Transverse colon (tissue), 4 donors: ENCODE results near the gene TAF6L. TPM values are rescaled to one million over a fixed set of nuclear protein-coding genes. Genes with fewer than 3 reads are reported as not detected.

Experiments used
- small RNA-seq, 4 donors: library from RNA; depleted of rRNA; stranded (forward); fragments of <200 nt; gene quantifications; one replicate each; pipeline ENCODE3, GENCODE V24; 2016
- total RNA-seq, 4 donors: library from RNA; depleted of rRNA; stranded (reverse); fragments of >200 nt; gene quantifications; one replicate each; pipeline ENCODE4 v1.1.0, GENCODE V29; 2016

The TAF6L gene
- total RNA-seq, 4 donors from 2014 or later, result 18.9 to 234 (median 22.8) TPM

Small RNAs within 50 kb of the gene (small RNA-seq; reads per million reads assigned to genes)
- gene MIR6514 (0.12 to 0.42 (median 0.23) reads per million in 4 donors), gene RNU6-118P (0 reads per million in 4 donors)

Other genes starting within 250 kb of the TAF6L start
- gene AHNAK, start 224.6 kb upstream of the TAF6L start, total RNA-seq, result 1,000 to 10,000 TPM in 1 of 4 donors, 100 to 1,000 TPM in 3; 561 to 1,032 (median 742) TPM
- gene EEF1G, start 197.5 kb upstream of the TAF6L start, total RNA-seq, result 1,000 to 10,000 TPM in 3 of 4 donors, 100 to 1,000 TPM in 1; 337 to 1,276 (median 1,207) TPM
- 10 to 100 TPM in 2 of 4 donors, 1 to 10 TPM in 2; 6.0 to 12.4 (median 9.8) TPM for gene TUT1, start 179.9 kb upstream of the TAF6L start, total RNA-seq
- gene MTA2, start 169.5 kb upstream of the TAF6L start, total RNA-seq, result 10 to 100 TPM; 42.0 to 80.1 (median 62.1) TPM
- gene EML3, start 158.6 kb upstream of the TAF6L start, total RNA-seq, result 10 to 100 TPM; 35.0 to 61.1 (median 44.9) TPM
- 1 to 10 TPM in 2 of 4 donors, not detected in 2; 5.3 to 5.6 TPM for gene ROM1, start 158.1 kb upstream of the TAF6L start, total RNA-seq
- 10 to 100 TPM; 28.0 to 47.4 (median 40.8) TPM for gene B3GAT3, start 149.4 kb upstream of the TAF6L start, total RNA-seq
- gene GANAB, start 124.8 kb upstream of the TAF6L start, total RNA-seq, result 100 to 1,000 TPM in 3 of 4 donors, 10 to 100 TPM in 1; 60.2 to 129 (median 120) TPM
- 10 to 100 TPM; 10.3 to 37.0 (median 18.4) TPM for gene INTS5, start 118.1 kb upstream of the TAF6L start, total RNA-seq
- gene C11orf98, start 106.2 kb upstream of the TAF6L start, total RNA-seq, result 10 to 100 TPM; 12.5 to 53.7 (median 37.7) TPM
- gene CSKMT, start 106.1 kb upstream of the TAF6L start, total RNA-seq, result 10 to 100 TPM in 1 of 4 donors, 1 to 10 TPM in 1, not detected in 2; 6.0 to 17.0 TPM
- gene UQCC3, start 99.7 kb upstream of the TAF6L start, total RNA-seq, result 10 to 100 TPM in 3 of 4 donors, 1 to 10 TPM in 1; 6.4 to 26.2 (median 15.3) TPM
- gene LBHD1, start 99.1 kb upstream of the TAF6L start, total RNA-seq, result 10 to 100 TPM in 2 of 4 donors, 1 to 10 TPM in 2; 7.5 to 16.1 (median 10.1) TPM
- gene UBXN1, start 92.3 kb upstream of the TAF6L start, total RNA-seq, result 100 to 1,000 TPM; 129 to 219 (median 142) TPM
- gene LRRN4CL, start 81.9 kb upstream of the TAF6L start, total RNA-seq, result 10 to 100 TPM in 1 of 4 donors, 1 to 10 TPM in 3; 8.2 to 24.7 (median 9.0) TPM
- gene BSCL2, start 64.0 kb upstream of the TAF6L start, total RNA-seq, result 100 to 1,000 TPM in 1 of 4 donors, 10 to 100 TPM in 3; 61.7 to 155 (median 75.7) TPM
- under 1 TPM in 1 of 4 donors, not detected in 3; 0.64 TPM for gene GNG3, start 63.7 kb upstream of the TAF6L start, total RNA-seq
- 100 to 1,000 TPM in 1 of 4 donors, 10 to 100 TPM in 3; 21.8 to 116 (median 59.6) TPM for gene HNRNPUL2, start 43.9 kb upstream of the TAF6L start, total RNA-seq
- gene TTC9C, start 42.9 kb upstream of the TAF6L start, total RNA-seq, result 10 to 100 TPM in 3 of 4 donors, 1 to 10 TPM in 1; 6.7 to 27.0 (median 17.0) TPM
- 10 to 100 TPM in 3 of 4 donors, 1 to 10 TPM in 1; 8.4 to 20.9 (median 14.0) TPM for gene ZBTB3, start 17.2 kb upstream of the TAF6L start, total RNA-seq
- 10 to 100 TPM in 2 of 4 donors, 1 to 10 TPM in 2; 1.2 to 28.5 (median 14.1) TPM for gene POLR2G, start 9.8 kb upstream of the TAF6L start, total RNA-seq
- gene TMEM179B, start 16.0 kb downstream of the TAF6L start, total RNA-seq, result 100 to 1,000 TPM in 2 of 4 donors, 10 to 100 TPM in 2; 65.9 to 112 (median 89.8) TPM
- 10 to 100 TPM; 10.1 to 42.1 (median 29.6) TPM for gene TMEM223, start 20.6 kb downstream of the TAF6L start, total RNA-seq
- gene NXF1, start 34.0 kb downstream of the TAF6L start, total RNA-seq, result 100 to 1,000 TPM in 1 of 4 donors, 10 to 100 TPM in 3; 38.2 to 134 (median 60.0) TPM
- gene STX5, start 60.7 kb downstream of the TAF6L start, total RNA-seq, result 10 to 100 TPM; 15.3 to 62.5 (median 30.2) TPM
- gene TEX54, start 61.4 kb downstream of the TAF6L start, total RNA-seq, result not detected
- gene WDR74, start 68.2 kb downstream of the TAF6L start, total RNA-seq, result 10 to 100 TPM; 25.3 to 37.8 (median 27.6) TPM
- 100 to 1,000 TPM in 3 of 4 donors, 10 to 100 TPM in 1; 32.4 to 163 (median 129) TPM for gene SLC3A2, start 109.5 kb downstream of the TAF6L start, total RNA-seq
- gene CHRM1, start 150.0 kb downstream of the TAF6L start, total RNA-seq, result under 1 TPM in 2 of 4 donors, not detected in 2; 0.32 to 0.41 TPM
- gene SLC22A6, start 213.6 kb downstream of the TAF6L start, total RNA-seq, result not detected
- not detected for gene SLC22A8, start 244.4 kb downstream of the TAF6L start, total RNA-seq